Erythroblast (primary cell): ENCODE data around the gene LHX6.

Experiments
- GATA1 ChIP-seq: IDR thresholded peaks from 2 replicates; pipeline ENCODE4 v1.6.1; 2011; ENCODE audit warnings: low read depth, mild to moderate bottlenecking, control low read depth, low read length, moderate library complexity
- POLR2A ChIP-seq: IDR thresholded peaks from 2 replicates; pipeline ENCODE4 v1.6.1; 2011; ENCODE audit warnings: mild to moderate bottlenecking, low read length

- TF ChIP-seq POLR2A (no peak), GATA1 (no peak)
Observed at GRCh38 chr9:122200960-122201595, 27.7 kb downstream of the LHX6 start.
